Dermis blood vessel endothelial cell (primary cell): ENCODE results near the gene FAM3C. TPM values are rescaled to one million over a fixed set of nuclear protein-coding genes. Genes with fewer than 3 reads are reported as not detected.
"Not testable (repeated sequence)": the region's sequence is repeated elsewhere in the genome, so short reads cannot be mapped to it uniquely, and the experiment has no call there.

ENCODE experiments used
- DNase-seq: peaks from one replicate; pipeline ENCODE4 v3.0.0; 2010
- total RNA-seq: library from RNA; depleted of rRNA; stranded (reverse); fragments of >200 nt; gene quantifications from 2 replicates; pipeline ENCODE4 v1.2.3, GENCODE V29; 2014

FAM3C gene
- total RNA-seq, 1 donor from 2014 or later = 39.8 TPM

DNA sequence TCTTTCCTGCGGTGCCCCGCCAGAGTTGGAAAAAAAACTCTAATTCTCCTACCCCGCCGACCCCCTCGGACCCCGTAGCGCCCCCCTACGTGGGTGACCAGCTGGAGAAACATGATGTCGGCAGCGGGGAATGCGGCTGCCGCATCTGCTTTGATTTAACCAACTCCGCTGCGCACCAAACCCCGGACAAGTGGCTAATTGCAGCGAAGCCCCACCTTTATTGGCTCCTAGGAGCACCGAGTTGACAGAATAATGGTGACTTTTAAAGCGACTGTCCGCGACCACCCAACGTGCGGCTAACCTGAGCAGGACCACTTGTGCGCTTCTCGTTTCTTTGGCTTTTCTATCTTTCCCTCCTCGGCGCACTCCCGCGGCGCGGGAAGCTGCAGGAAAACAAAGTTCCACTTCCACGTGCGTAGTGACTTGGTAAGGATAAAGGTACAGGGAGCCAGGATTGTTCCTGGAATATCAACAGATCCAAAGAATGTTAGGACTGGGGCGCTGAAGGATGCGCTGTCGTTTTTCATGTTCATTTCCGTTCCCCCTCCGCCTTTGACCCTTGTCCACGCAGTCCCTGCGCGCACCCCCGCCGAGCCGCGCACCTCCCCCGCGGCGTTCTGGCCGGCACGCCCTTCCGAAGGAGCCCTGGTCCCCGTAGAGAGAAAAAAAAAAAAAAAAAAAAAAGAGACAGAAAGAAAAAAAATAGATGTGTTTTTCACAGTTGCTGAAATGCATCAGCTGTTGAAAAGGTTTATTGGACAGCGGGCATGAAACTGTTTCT is 65.9 kb downstream of the FAM3C start:
- peak; percentile 7 for DNase-seq

DNA sequence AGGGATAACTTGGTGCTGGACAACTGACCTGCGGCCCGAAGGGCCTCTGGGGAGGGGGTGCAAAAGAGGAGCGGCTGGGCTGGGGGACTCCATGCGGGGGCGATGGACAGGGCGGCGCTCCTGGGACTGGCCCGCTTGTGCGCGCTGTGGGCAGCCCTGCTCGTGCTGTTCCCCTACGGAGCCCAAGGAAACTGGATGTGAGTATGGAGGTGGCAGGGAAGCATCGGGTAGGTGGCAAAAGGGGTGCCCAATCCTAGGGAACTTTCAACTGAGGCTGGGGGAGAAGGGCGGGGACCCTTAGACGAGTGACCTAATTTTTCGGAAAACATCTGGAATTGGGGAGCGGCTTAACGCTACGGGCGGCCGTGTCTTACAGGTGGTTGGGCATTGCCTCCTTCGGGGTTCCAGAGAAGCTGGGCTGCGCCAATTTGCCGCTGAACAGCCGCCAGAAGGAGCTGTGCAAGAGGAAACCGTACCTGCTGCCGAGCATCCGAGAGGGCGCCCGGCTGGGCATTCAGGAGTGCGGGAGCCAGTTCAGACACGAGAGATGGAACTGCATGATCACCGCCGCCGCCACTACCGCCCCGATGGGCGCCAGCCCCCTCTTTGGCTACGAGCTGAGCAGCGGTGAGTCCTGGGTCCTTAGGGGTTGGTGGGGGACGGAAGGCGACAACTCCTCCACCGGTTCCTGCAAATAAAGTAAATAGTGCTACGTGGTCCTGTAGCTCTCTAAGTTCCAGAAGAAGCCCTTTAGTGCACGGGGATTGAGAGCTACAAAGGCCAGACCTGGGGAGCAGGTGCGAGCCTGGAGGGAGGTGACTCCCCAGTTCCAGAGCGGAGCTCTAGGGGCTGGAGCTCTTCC is 66.7 kb downstream of the FAM3C start:
- DNase-seq = peak; percentile 12

DNA sequence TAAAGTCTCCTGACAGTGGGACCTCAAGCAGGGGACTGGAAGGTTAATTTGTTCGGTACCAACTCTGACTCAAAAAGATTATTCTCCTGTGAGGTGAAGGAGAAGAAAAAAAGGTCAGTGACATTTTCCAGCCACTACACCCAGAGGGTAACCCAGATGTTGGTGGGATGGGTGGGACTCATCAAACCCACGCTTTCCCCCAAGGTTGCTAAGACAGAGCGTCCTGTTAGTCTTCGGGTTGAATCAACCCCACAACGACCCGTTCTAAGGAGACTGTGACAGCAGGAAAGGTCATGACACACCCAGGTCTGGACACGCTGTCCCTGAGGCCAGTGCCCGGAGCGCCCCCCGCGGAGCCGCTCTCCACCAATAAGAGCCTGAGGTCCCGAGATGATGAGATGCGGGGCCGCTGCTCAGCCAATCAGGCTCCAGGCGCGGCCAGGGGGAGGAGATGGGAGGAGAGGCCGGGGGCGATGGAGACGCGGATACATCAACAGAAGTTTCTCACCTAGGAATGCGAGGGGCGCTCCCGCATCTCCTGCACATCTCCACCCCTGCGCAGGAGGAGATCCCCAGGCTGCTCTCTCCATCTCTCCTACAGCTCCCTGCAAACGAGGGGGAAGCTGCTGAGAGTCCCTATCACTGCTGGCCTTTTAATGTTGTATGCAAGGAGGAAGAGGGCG is 67.5 kb downstream of the FAM3C start, which contains the start of gene WNT16:
TSS of gene WNT16 (plus strand) at position 493 of the 683 bp plus-strand sequence. CDS start 293 bp downstream, outside the sequence.
- DNase-seq = no peak

DNA sequence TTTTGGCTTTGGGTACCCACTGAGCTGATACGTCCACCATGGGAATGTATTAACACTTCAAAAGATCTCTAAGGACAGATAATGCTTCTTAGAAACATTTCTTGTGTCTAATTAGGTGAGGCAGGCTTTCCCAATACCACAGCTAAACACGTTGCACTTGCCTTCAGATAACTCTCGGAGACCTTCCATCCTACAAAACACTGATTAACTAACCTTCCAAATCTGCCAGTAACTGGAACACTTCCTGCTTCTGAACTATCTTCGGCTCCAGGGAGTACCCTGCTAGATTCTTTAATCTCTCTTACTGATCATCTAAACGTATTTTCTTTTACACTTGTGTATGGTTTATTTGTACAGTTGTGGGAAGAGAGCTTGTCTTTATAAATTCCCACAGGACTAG is 68.4 kb downstream of the FAM3C start:
- no peak for DNase-seq

DNA sequence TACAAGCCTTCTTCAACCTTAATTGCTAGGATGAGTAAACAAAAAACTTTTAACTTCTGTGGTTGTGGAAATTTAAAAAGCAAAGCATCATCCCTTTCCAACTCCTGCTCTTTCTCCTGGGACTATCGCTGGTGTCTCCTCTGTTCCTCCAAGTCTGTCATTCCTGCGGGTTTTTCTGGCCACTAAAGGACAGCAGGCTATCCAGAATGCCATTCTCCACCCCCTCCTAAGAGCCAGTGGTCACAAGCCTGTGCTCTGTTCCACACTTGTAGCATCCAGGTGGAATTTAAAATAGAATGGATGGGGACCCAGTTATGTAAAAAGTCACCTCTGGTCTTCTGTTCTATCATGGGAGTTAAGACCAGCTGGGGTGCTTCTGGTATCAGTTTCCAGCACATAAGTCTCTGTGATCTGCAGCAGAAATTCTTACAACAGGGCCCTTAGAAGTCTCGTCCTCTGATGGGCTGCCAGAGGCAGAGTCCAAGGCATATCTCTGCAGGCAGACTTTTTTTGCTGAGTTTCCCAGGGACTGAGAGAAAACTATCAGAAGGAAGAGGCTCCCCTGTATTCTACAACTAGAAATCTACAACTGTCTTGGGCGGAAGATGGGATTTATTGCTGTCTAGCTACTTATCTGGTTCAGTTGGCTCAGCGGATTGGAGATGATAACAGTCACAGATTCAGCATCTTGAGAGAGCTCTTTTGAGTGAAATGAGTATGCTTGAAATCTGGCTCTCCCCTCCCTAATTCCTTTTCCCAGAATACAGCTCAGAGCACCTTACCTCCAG is 72.4 kb downstream of the FAM3C start:
- DNase-seq = no peak

DNA sequence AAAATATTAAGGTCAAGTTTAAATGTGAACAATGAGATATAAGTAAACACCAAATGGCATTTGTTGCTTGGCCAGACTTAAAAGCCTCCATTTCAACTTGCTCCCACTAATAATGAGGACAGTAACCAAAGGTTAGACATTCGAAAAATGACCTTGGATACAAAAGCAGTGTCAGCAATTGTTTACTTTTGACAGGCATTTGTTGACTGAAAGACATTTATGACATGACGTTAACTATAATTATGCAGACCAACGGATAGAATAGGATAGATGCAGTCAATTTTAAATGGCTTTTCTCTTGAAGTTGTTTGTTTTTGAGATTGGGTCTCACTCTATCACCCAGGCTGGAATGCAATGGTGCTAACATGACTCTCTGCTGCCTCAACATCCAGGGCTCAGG is 73.6 kb downstream of the FAM3C start:
- no peak for DNase-seq

DNA sequence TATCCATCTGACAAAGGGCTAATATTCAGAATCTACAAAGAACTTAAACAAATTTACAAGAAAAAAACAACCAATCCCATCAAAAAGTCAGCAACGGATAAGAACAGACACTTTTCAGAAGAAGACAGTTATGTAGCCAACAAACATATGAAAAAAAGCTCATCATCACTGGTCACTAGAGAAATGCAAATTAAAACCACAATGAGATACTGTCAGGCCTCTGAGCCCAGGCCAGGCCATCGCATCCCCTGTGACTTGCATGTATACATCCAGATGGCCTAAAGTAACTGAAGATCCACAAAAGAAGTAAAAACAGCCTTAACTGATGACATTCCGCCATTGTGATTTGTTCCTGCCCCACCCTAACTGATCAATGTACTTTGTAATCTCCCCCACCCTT is 80.9 kb downstream of the FAM3C start:
- not testable (repeated sequence) for DNase-seq

DNA sequence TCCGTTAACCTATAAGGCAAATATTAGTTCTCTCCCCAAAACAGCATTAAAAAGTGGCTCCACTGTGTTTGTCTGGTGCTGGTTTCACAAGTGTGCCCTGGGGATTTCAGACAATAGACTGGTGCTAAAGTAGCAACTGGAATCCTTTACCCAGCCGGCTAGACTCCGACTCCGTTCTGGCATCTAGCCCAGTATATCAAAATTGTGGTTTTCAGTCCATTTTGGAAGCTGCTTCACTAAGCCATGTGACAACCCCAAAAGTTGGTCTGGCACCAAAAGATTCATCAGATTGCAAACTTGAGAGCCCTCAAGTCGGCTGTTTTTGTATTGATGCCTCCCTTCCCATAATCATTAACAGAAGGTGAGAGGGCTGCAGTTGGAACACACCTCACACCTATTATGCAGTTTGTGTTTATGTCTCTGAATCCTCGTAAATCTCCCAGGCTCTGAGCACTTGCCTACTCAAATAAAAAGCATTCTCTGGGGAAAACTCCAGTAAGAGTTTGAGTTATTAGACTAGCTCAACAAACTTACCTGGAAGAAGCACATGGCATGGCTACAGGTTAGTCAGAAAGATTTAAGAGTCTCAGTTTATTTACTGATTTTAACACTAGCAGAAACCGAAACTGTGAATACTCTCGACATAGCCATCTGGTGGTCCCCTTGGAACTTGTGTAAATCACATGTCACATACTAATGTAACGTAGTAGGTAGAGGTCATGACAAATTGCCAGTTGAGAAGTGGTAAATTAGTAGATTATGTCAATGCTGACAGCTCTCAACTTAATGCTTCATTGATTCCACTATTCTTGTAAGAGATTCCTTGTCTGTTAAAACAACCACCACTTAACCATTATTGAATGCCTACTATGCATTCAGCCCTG is 82.1 kb downstream of the FAM3C start:
- no peak for DNase-seq

DNA sequence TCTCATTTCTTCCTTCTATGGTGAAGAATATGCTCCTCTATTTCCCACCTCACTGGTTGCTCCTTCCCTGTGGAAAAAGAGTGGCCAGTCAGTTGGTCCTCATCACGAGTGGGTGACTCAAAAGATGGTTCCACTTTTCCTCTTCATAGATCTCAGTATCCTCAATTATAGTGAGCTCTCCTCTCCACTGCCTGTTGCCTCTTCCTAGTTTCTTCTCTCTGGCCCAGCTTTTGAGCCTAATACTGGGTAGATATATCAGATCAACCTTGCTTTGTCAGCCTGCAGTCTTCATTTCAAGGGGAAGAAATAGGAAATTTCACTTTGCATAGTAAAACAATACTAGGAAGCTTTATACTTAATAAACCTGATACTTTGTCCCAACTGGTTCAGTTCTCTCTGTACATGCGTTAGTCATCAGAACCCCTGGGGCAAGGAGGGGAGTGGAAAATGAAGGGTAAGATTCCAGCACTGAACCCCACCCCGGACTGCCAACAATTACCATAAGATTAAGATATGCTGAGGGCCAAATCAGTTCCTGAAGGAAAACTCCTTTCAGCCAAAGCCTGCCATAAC is 82.8 kb downstream of the FAM3C start:
- DNase-seq = no peak

DNA sequence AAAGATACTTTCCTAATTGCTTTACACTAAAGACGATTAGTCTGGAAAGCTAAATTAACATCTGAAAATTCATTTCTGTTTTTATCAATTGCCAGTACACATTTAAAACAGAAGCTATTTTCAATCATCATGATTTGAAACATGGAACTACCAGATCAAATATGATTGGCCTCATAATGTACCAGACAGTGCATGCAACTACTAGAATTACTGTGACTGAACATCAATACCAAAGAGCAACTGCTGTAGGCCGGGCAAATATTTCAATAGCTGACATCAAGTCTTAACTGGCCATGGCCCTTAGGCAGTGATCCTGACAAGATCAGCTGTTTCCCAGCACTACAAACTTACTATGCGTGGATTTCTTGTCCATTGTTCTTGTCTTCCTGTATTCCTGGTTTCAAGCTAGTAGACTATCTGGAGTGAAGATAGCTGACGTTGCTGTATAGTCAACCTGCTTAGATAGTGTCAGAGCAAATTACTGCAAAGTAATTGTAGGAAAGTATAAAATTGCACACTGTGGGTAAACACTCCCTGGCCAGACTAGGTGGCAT is 89.0 kb downstream of the FAM3C start:
- DNase-seq = peak; percentile 17

DNA sequence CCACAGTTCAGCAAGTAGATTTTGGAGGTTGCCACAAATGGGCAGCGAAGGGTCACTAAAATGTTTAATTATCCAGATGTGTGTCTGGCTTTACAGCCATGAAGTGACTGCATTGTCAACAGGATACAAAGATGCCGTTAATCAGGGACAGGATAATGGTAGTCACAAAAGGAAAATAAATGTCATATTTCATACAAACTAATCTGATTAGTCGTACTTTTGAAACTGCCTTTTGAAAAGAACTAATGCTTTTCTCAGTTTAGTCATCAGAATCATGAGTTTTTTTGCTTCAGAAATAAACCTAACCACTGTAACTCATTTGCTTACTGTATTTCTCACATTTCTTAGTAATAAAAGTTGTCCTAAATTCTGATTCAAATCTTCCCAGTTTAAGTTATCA is 89.5 kb downstream of the FAM3C start:
- no peak for DNase-seq

DNA sequence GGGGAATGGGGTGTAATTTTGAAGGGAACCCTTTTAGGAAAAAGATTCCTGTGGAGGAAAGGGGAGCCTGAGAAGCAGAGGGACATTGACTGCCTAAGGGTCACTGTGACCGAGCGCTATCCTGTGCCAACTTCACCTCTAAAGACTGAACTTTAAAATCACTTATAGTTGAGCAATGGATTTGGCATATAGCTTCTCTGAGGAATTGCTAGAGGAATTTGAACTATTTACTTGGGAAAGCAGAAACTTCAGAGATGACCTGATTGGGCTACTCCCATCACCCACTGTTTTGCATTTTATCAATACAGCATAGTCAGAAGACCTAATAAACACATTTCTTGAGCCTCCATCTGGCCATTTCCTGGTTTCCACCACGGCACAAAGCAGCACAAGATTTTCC is 91.0 kb downstream of the FAM3C start:
- DNase-seq = no peak

DNA sequence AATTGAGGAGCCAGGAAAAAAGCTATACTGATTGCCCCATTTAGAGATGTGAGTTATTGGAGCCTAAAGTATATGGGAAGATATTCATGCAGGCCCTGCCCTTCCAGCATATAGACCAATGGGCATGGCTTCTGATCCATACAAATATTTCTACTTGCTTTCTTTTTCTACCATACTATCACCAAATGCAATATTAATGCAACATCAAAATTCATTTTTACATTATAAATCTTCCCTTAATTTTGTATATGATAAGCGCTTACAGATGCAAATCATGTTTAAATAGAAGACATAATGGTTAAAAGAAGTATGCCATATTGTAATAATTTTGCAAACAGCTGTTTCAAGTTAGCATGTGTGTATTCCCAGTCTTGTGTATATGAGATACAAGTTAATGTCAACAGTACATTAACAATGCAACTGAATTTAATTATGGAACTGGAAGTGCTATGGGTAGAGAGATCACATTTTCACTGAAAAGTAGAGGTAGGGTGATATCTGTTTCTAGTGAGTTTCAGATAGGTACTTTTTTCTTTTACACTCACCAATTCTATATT is 91.9 kb downstream of the FAM3C start:
- no peak for DNase-seq

DNA sequence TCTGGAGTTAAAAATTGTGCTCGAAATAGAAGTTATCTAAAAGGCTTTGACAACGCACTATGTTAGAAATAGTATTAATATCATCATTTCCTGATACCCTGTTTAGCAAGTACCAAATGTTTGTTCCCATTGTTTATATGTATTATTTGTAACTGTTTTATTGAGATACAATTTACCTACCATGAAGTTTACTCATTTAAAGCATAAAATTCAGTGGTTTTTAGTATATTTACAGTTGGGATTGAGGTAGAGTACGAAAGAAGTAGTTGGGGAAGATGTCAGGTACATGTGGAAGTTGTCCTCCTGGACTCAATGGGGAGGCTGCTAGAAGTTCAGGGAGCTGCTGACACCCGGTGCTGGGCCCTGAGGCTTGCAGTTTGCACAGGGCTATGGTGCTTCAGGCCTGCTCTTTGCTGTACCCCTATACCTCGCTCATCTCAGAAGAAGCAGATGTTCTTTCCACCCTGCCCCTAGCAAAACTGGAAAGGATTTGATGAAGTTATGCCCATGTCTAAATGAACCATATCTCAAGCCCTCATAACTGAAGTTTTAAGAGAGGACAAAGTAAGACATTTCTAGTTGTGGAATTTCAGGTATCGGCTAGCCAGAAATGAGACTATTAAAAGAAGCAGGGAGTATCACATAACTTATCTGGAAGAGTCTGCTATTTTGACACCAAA is 92.5 kb downstream of the FAM3C start:
- no peak for DNase-seq

DNA sequence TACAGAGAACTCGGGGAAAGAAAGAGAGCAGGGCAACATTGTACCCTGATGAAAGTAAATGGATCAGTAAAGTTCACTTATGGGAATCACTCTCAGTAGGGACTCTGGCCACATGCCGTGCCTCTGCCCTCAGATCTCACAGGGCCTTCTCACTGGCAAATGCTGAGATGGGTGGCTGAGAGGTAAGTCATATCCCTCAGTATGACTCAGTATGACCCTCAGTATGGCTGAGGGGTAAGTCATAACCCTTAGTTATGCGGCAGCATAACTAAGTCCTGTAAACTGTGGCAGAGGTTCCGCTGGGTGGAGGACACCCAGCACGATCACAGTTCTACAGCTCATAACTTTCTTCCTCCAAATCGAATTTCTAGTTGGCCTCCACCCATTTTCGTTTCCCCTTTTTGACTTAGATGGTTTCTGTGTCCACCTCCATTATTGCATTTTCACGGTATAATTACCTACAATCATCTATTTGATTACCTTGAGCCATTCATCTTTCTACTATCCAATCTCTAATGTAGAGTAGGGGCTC is 93.8 kb downstream of the FAM3C start:
- DNase-seq = no peak

DNA sequence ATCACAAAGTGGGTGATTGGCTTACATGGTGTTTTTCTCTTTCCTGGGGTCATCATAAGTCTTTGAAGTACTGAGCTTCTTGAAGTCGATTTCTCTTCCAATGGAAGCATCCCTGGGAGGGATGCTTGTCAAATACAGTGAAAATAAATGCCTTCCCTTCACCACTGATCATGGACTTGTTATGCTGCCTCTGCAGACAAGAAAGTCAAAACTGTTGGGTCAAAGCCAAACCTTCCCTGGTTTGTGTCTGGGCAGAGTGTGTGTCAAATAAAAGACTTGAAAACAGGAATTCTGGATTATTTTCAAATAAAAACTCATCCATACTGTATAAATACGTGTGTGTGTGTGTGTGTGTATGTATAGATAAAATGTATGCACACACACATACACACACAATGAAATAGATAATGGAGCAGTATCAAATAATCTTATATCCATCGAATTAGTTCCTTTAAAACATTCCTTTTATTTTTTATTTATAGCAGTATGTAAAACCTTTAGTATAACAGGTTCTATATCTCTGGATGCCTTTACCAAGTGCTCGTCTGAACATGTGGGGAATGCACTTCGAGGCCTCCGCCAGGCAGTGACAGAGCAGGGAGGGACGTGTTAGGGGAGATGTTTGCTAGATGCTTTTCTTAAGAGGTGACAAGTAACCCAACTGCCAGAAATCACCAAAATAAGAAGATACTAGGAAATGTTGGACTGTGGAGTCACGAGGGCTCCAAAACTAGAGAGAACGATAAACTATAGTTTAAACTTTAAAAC is 94.5 kb downstream of the FAM3C start:
- no peak for DNase-seq

DNA sequence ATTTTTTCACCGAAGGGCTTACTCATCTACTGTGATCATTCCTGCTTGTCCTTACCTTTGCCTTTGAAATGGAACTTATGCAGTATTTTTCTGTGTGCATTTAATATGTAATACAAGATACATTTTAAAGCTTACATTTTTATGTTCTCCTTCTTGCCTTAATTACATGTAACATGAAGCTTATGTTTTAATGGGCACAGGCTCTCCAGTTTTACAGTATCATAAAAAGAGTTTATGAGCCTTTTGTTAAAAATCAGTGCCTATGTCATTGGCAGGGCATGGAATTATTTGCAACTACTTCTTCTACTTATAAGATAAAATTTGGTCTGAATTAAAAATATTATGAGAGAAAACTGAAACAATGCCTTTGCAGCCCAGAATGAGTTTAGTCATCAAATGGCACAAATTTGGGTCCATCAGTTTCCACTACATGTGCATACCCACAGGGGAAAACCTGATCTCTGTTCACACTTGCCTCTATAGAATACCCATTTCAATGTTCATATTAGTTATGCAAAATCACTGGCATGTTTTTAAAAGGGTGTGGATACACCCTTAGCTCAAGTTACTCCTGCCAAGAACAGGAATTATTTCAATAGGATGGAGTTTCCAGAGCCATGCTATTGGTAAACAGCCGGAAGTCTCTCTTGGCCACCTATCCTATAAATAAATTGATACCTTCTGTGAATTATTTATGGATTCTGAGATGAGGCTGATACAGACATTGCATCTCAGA is 95.3 kb downstream of the FAM3C start:
- no peak for DNase-seq
